ENCODE data around the gene RAP1GDS1.

DNA sequence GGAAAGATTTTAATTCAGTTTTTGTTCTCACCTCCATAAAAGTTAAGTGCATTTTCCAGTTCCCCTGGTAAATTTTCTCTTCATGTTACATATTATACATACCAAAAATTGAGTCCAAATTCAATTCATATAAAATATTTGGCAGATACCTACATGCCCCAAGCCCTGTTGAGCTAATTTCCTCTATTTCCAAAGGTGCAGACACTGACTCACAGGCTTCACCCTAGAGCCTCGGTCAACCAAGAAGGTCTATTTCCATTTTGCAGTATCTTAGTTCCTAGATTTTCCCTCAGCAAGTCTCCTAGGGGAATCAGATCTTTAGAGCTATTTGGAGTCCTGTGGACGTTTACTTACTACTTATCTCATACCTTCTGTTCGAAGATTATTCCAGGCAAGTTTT is 222.8 kb downstream of the RAP1GDS1 start:
- TF ChIP-seq, protein P1, sequence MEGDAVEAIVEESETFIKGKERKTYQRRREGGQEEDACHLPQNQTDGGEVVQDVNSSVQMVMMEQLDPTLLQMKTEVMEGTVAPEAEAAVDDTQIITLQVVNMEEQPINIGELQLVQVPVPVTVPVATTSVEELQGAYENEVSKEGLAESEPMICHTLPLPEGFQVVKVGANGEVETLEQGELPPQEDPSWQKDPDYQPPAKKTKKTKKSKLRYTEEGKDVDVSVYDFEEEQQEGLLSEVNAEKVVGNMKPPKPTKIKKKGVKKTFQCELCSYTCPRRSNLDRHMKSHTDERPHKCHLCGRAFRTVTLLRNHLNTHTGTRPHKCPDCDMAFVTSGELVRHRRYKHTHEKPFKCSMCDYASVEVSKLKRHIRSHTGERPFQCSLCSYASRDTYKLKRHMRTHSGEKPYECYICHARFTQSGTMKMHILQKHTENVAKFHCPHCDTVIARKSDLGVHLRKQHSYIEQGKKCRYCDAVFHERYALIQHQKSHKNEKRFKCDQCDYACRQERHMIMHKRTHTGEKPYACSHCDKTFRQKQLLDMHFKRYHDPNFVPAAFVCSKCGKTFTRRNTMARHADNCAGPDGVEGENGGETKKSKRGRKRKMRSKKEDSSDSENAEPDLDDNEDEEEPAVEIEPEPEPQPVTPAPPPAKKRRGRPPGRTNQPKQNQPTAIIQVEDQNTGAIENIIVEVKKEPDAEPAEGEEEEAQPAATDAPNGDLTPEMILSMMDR (IDR thresholded peaks at IDR 0.05; ENCODE audit: insufficient read depth, low read depth, low read length): no peak
- no peak for TF ChIP-seq EZH2 (IDR thresholded peaks at IDR 0.05; ENCODE audit: insufficient read depth, low read length)

Measured in astrocyte (in vitro differentiated cells and primary cell).